PC-3 (cell line): ENCODE results near the gene ESR2.

Experiments
- EZH2phosphoT487 ChIP-seq: fragments of 300-600 bp; sonication (generic); IDR thresholded peaks from 2 replicates; pipeline ENCODE4 v1.6.1; 2018; ENCODE audit warnings: mild to moderate bottlenecking, antibody characterized with exemption, low read length, borderline replicate concordance
- TF ChIP-seq, protein P1 (sequence below): fragments of 300-600 bp; sonication (generic); conservative IDR thresholded peaks from 2 replicates; pipeline ENCODE4 v1.5.1; 2017; ENCODE audit warnings: antibody characterized with exemption, low read depth, mild to moderate bottlenecking, low read length

DNA sequence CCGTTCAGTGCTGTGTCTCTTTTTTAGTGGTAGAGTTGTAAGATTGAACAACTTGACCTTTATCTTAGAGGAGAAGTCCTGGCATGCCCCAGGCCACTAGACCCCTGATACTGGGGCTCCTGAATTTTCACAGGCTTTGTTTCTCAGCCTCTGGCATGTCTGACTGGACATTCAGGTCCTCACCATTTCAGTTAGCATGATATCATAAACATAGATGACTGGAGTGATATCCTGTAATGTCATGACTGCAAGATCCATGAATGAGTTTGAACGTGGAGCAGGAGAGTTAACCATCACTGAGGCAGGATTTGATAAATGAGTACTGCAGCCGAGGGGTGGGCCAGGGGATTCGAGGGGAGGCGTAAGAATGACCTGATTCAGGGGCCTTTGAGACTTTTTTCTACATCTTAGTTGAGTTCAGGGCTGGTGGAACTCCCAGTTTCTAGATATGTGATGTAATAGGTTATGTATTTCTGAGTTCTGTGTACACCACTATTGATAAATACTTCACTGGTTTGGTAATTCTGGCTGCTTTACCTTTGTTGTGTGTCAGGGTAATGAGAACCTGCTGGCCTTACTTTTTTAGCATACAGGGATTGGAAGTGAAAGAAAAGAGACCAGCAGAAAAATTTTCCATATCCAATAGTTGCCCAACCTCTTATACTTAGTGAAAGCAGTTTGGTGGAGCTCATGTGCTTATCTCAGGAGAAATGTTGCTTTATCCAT, 224.4 kb downstream of the ESR2 start:
- TF ChIP-seq, protein P1, sequence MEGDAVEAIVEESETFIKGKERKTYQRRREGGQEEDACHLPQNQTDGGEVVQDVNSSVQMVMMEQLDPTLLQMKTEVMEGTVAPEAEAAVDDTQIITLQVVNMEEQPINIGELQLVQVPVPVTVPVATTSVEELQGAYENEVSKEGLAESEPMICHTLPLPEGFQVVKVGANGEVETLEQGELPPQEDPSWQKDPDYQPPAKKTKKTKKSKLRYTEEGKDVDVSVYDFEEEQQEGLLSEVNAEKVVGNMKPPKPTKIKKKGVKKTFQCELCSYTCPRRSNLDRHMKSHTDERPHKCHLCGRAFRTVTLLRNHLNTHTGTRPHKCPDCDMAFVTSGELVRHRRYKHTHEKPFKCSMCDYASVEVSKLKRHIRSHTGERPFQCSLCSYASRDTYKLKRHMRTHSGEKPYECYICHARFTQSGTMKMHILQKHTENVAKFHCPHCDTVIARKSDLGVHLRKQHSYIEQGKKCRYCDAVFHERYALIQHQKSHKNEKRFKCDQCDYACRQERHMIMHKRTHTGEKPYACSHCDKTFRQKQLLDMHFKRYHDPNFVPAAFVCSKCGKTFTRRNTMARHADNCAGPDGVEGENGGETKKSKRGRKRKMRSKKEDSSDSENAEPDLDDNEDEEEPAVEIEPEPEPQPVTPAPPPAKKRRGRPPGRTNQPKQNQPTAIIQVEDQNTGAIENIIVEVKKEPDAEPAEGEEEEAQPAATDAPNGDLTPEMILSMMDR = no peak
- no peak for TF ChIP-seq EZH2phosphoT487
